ENCODE data around the gene PRDM2. TPM values are rescaled to one million over a fixed set of nuclear protein-coding genes. Genes with fewer than 3 reads are reported as not detected.

PRDM2 gene
- total and polyA plus RNA-seq, 7 donors, result 6.7 to 53.2 (median 34.6) TPM

GRCh38 chr1:13823126-13823880 is 123.3 kb downstream of the PRDM2 start:
- no peaks in the 10 kb centered on the region for H3K4me1 ChIP-seq
- WGBS, 2 donors, result 95 to 96% methylated on average over 24 of the region's 24 CpGs
- H3K36me3 ChIP-seq, result peaks cover 0 to 42% (median 0%) of the 10 kb centered on the region in 4 donors
- TF ChIP-seq POLR2AphosphoS5 (IDR thresholded peaks at IDR 0.05) (no peak), CTCF (IDR thresholded peaks at IDR 0.05) (no peak), EP300 (IDR thresholded peaks at IDR 0.05) (no peak), POLR2A (IDR thresholded peaks at IDR 0.05) (no peak)
- H3K4me3 ChIP-seq, result no peak overlapping the region
- H3K27ac ChIP-seq, result no peak overlapping the region
- intact Hi-C loops (cut with DNase I), result no loop called here
- DNase-seq, result no peak
- no peaks in the 10 kb centered on the region for H3K9me3 ChIP-seq
- no peaks in the 10 kb centered on the region for H3K27me3 ChIP-seq

GRCh38 chr1:13823936-13824335 is 123.9 kb downstream of the PRDM2 start:
- no peaks in the 10 kb centered on the region for H3K9me3 ChIP-seq
- whole genome bisulfite sequencing, 2 donors, result 87 to 88% methylated on average over 11 of the region's 11 CpGs
- H3K4me1 ChIP-seq, result no peaks in the 10 kb centered on the region
- H3K27ac ChIP-seq, result no peak overlapping the region
- DNase-seq, result no peak
- H3K4me3 ChIP-seq, result no peak overlapping the region
- peaks cover 0 to 38% (median 0%) of the 10 kb centered on the region in 4 donors for H3K36me3 ChIP-seq
- no peak for TF ChIP-seq POLR2A (IDR thresholded peaks at IDR 0.05)
- TF ChIP-seq CTCF (IDR thresholded peaks at IDR 0.05), result no peak
- no peak for TF ChIP-seq POLR2AphosphoS5 (IDR thresholded peaks at IDR 0.05)
- no peak for TF ChIP-seq EP300 (IDR thresholded peaks at IDR 0.05)
- intact Hi-C loops (cut with DNase I), result no loop called here
- H3K27me3 ChIP-seq, result no peaks in the 10 kb centered on the region

- Histone ChIP-seq H3K36me3 (peaks cover 0 to 32% (median 0%) of the 10 kb centered on the region in 4 donors), H3K27ac (no peak overlapping the region), H3K4me3 (no peak overlapping the region), H3K9me3 (no peaks in the 10 kb centered on the region), H3K4me1 (no peaks in the 10 kb centered on the region), H3K27me3 (peaks cover 0 to under 1% (median 0%) of the 10 kb centered on the region in 3 donors)
- DNase-seq, result no peak
- TF ChIP-seq POLR2A (IDR thresholded peaks at IDR 0.05) (no peak), POLR2AphosphoS5 (IDR thresholded peaks at IDR 0.05) (no peak), CTCF (IDR thresholded peaks at IDR 0.05) (no peak), EP300 (IDR thresholded peaks at IDR 0.05) (no peak)
- WGBS, 2 donors, result 93 to 94% methylated on average over 9 of the region's 9 CpGs
- intact Hi-C loops (cut with DNase I), result no loop called here
Measured at GRCh38 chr1:13824626-13825025, 124.6 kb downstream of the PRDM2 start.

- no peak for TF ChIP-seq POLR2AphosphoS5 (IDR thresholded peaks at IDR 0.05)
- TF ChIP-seq EP300 (IDR thresholded peaks at IDR 0.05), result no peak
- no peak for TF ChIP-seq POLR2A (IDR thresholded peaks at IDR 0.05)
- TF ChIP-seq CTCF (IDR thresholded peaks at IDR 0.05), result no peak
- Histone ChIP-seq H3K4me3 (no peak overlapping the region), H3K4me1 (no peaks in the 10 kb centered on the region), H3K9me3 (no peaks in the 10 kb centered on the region), H3K27ac (no peak overlapping the region), H3K27me3 (peaks cover 0 to 4% (median 0%) of the 10 kb centered on the region in 3 donors), H3K36me3 (peaks cover 0 to 28% (median 0%) of the 10 kb centered on the region in 4 donors)
- no peak for DNase-seq
- intact Hi-C loops (cut with DNase I), result no loop called here
- WGBS, 2 donors, result 84 to 89% methylated on average over 4 of the region's 4 CpGs
Measured at GRCh38 chr1:13825033-13825432, 125.0 kb downstream of the PRDM2 start.

Measured in sigmoid colon (tissue), 7 donors.